A549 (cell line): ENCODE results near the gene PKD2L1. TPM values are rescaled to one million over a fixed set of nuclear protein-coding genes. Genes with fewer than 3 reads are reported as not detected.

ENCODE experiments used
- ATAC-seq, 2 experiments: fragments of 200-7000 bp in 1 of 2; fragments of >200 bp in 1 of 2; cut with Nextera tagmentation in 1 of 2; cut with Tn5 transposase in 1 of 2; 3 replicates each; pipeline versions ENCODE4 v1.8.0 to v1.9.1; 2018 to 2020; ENCODE audit warnings: mild to moderate bottlenecking in 1 of 2, moderate library complexity in 1 of 2
- CTCF ChIA-PET: fragments of 300-600 bp; sonication (Branson Sonifier 250); formaldehyde crosslinking; extraction: SDS; loops from one replicate; lab custom pipeline; 2021; ENCODE audit warnings: antibody characterized with exemption, inconsistent platforms; lab: Yijun Ruan, JAX
- POLR2A ChIA-PET: fragments of 350-600 bp; formaldehyde crosslinking; extraction: SDS; loops from one replicate; lab custom pipeline; 2021; ENCODE audit warnings: antibody characterized with exemption, inconsistent platforms; lab: Yijun Ruan, JAX
- DNase-seq, 2 experiments: peaks; one replicate each; pipeline versions ENCODE4 v3.0.0 to v3.0.0-alpha.2; 2011 to 2016; ENCODE audit warnings: low read depth in 1 of 2, low spot score in 1 of 2
- FAIRE-seq: peaks from 2 replicates; lab custom pipeline; 2011; peaks lifted over from hg19 to GRCh38; lab: Jason Lieb, UNC
- H3K27ac ChIP-seq, 2 experiments: fragments of >200 bp; sonication (Bioruptor Twin); formaldehyde crosslinking; 3 replicates each; pipeline ENCODE4 v1.5.1; 2016 to 2017
- H3K4me1 ChIP-seq: fragments of >200 bp; sonication (Bioruptor Twin); formaldehyde crosslinking; 3 replicates; pipeline ENCODE4 v1.6.1; 2016
- H3K4me2 ChIP-seq: fragments of >200 bp; sonication (Bioruptor Twin); formaldehyde crosslinking; 3 replicates; pipeline ENCODE4 v1.6.1; 2016
- H3K4me3 ChIP-seq: fragments of >200 bp; sonication (Bioruptor Twin); formaldehyde crosslinking; 3 replicates; pipeline ENCODE4 v1.5.1; 2016
- H3K9me3 ChIP-seq: fragments of >200 bp; sonication (Bioruptor Twin); formaldehyde crosslinking; 3 replicates; pipeline ENCODE4 v1.6.1; 2016
- CBX2 ChIP-seq: fragments of 200-600 bp; sonication (generic); IDR thresholded peaks from 2 replicates; pipeline ENCODE4 v1.6.1; 2016; ENCODE audit warnings: low read depth, mild to moderate bottlenecking, borderline replicate concordance
- CEBPB ChIP-seq, 2 experiments: fragments of >200 bp in 1 of 2; sonication (Bioruptor Twin) in 1 of 2; formaldehyde crosslinking in 1 of 2; IDR thresholded peaks; 2 replicates each; pipeline ENCODE4 v1.6.1; 2012 to 2016
- CHD2 ChIP-seq: fragments of 150-350 bp; IDR thresholded peaks from 2 replicates; pipeline ENCODE4 v1.6.1; 2014; ENCODE audit warnings: low read length; ENCODE audit not compliant: partially characterized antibody
- CHD4 ChIP-seq: fragments of 200-600 bp; sonication (generic); IDR thresholded peaks from 2 replicates; pipeline ENCODE4 v1.6.1; 2016; ENCODE audit warnings: antibody characterized with exemption, mild to moderate bottlenecking, borderline replicate concordance
- E2F6 ChIP-seq: IDR thresholded peaks from 2 replicates; pipeline ENCODE4 v1.6.1; 2012; ENCODE audit warnings: low read depth, borderline replicate concordance
- EHF ChIP-seq: fragments of 250-450 bp; sonication (Bioruptor Pico); IDR thresholded peaks from 2 replicates; pipeline ENCODE4 v1.5.0; 2020; ENCODE audit warnings: mild to moderate bottlenecking
- EHMT2 ChIP-seq: fragments of 200-600 bp; sonication (generic); IDR thresholded peaks from 2 replicates; pipeline ENCODE4 v1.6.1; 2016; ENCODE audit warnings: antibody characterized with exemption, low read depth, mild to moderate bottlenecking, moderate library complexity
- EP300 ChIP-seq, 2 experiments: fragments of >200 bp; sonication (Bioruptor Twin); formaldehyde crosslinking; IDR thresholded peaks; 2 replicates in 1 of 2; 3 replicates in 1 of 2; pipeline ENCODE4 v1.6.1; 2016 to 2017
- FOSL2 ChIP-seq, 2 experiments: fragments of 450-650 bp in 1 of 2; fragments of >200 bp in 1 of 2; sonication (Bioruptor Twin) in 1 of 2; formaldehyde crosslinking; IDR thresholded peaks; 2 replicates each; pipeline versions ENCODE4 v1.5.0 to v1.6.1; 2016 to 2020; ENCODE audit warnings: mild to moderate bottlenecking in 1 of 2, moderate library complexity in 1 of 2
- HDAC2 ChIP-seq: fragments of 200-600 bp; sonication (generic); IDR thresholded peaks from 2 replicates; pipeline ENCODE4 v1.6.1; 2016
- HES2 ChIP-seq: fragments of >200 bp; sonication (Bioruptor Twin); formaldehyde crosslinking; IDR thresholded peaks from 2 replicates; pipeline ENCODE4 v1.6.1; 2016
- HOXB5 ChIP-seq: fragments of 250-450 bp; sonication (Bioruptor Pico); IDR thresholded peaks from 2 replicates; pipeline ENCODE4 v1.5.0; 2020; ENCODE audit warnings: mild to moderate bottlenecking, moderate library complexity
- KDM1A ChIP-seq: fragments of 200-600 bp; sonication (generic); IDR thresholded peaks from 2 replicates; pipeline ENCODE4 v1.6.1; 2016; ENCODE audit warnings: low read depth, mild to moderate bottlenecking
- KDM5A ChIP-seq: fragments of 200-600 bp; sonication (generic); IDR thresholded peaks from 2 replicates; pipeline ENCODE4 v1.6.1; 2016; ENCODE audit warnings: antibody characterized with exemption, mild to moderate bottlenecking
- MAFK ChIP-seq: fragments of 450-650 bp; IDR thresholded peaks from 2 replicates; pipeline ENCODE4 v1.6.1; 2014; ENCODE audit not compliant: partially characterized antibody
- MAX ChIP-seq: IDR thresholded peaks from 2 replicates; pipeline ENCODE4 v1.6.1; 2012
- MAZ ChIP-seq: fragments of 150-350 bp; IDR thresholded peaks from 2 replicates; pipeline ENCODE4 v1.6.1; 2014; ENCODE audit warnings: antibody characterized with exemption, low read depth, low read length, borderline replicate concordance
- MYC ChIP-seq: IDR thresholded peaks from 2 replicates; pipeline ENCODE4 v1.6.1; 2012; ENCODE audit warnings: mild to moderate bottlenecking, inconsistent platforms, low read length, improper control_type of control experiment, borderline replicate concordance
- NFE2L2 ChIP-seq: fragments of 150-350 bp; conservative IDR thresholded peaks from 2 replicates; pipeline ENCODE4 v1.6.1; 2014; ENCODE audit warnings: low read length
- NPAS2 ChIP-seq: fragments of 250-450 bp; sonication (Bioruptor Pico); IDR thresholded peaks from 2 replicates; pipeline ENCODE4 v1.8.0; 2022; ENCODE audit warnings: mild to moderate bottlenecking, moderate library complexity, borderline replicate concordance
- NR3C1 ChIP-seq: fragments of >200 bp; sonication (Bioruptor Twin); formaldehyde crosslinking; IDR thresholded peaks from 3 replicates; pipeline ENCODE4 v1.6.1; 2017
- PHF8 ChIP-seq: fragments of 200-600 bp; sonication (generic); IDR thresholded peaks from 2 replicates; pipeline ENCODE4 v1.6.1; 2016; ENCODE audit warnings: low read depth, mild to moderate bottlenecking, antibody characterized with exemption, moderate library complexity, borderline replicate concordance
- POLR2A ChIP-seq: IDR thresholded peaks from 2 replicates; pipeline ENCODE4 v1.6.1; 2012; ENCODE audit warnings: mild to moderate bottlenecking, low read length
- POLR2AphosphoS2 ChIP-seq: conservative IDR thresholded peaks from 2 replicates; pipeline ENCODE4 v1.6.1; 2012; ENCODE audit warnings: low read length, improper control_type of control experiment, inconsistent platforms
- RAD21 ChIP-seq, 2 experiments: fragments of >200 bp in 1 of 2; sonication (Bioruptor Twin) in 1 of 2; formaldehyde crosslinking in 1 of 2; IDR thresholded peaks in 1 of 2; conservative IDR thresholded peaks in 1 of 2; 2 replicates in 1 of 2; 3 replicates in 1 of 2; pipeline ENCODE4 v1.6.1; 2012 to 2018; ENCODE audit warnings: inconsistent platforms in 1 of 2
- RFX5 ChIP-seq: fragments of 450-650 bp; IDR thresholded peaks from 2 replicates; pipeline ENCODE4 v1.7.1; 2014; ENCODE audit warnings: antibody characterized with exemption, mild to moderate bottlenecking, moderate library complexity
- RNF2 ChIP-seq: fragments of 200-600 bp; sonication (generic); IDR thresholded peaks from 2 replicates; pipeline ENCODE4 v1.6.1; 2016; ENCODE audit warnings: low read depth, mild to moderate bottlenecking, antibody characterized with exemption, moderate library complexity, borderline replicate concordance
- SREBF2 ChIP-seq: fragments of 450-650 bp; IDR thresholded peaks from 2 replicates; pipeline ENCODE4 v1.6.1; 2014; ENCODE audit warnings: mild to moderate bottlenecking, moderate library complexity
- TFCP2L1 ChIP-seq: fragments of 250-450 bp; sonication (Bioruptor Pico); IDR thresholded peaks from 2 replicates; pipeline ENCODE4 v1.5.0; 2021; ENCODE audit warnings: mild to moderate bottlenecking
- TP53 ChIP-seq: fragments of 250-450 bp; sonication (Bioruptor Pico); IDR thresholded peaks from 2 replicates; pipeline ENCODE4 v1.5.0; 2021; ENCODE audit warnings: mild to moderate bottlenecking, moderate library complexity
- ZFP36 ChIP-seq: fragments of 450-650 bp; IDR thresholded peaks from 2 replicates; pipeline ENCODE4 v1.6.1; 2014; ENCODE audit warnings: borderline replicate concordance; ENCODE audit not compliant: partially characterized antibody
- ZNF302 ChIP-seq: fragments of 250-450 bp; sonication (Bioruptor Pico); IDR thresholded peaks from 2 replicates; pipeline ENCODE4 v1.9.0; 2021; ENCODE audit warnings: inconsistent platforms, mild to moderate bottlenecking, moderate library complexity
- ZSCAN20 ChIP-seq: fragments of 250-450 bp; sonication (Bioruptor Pico); IDR thresholded peaks from 2 replicates; pipeline ENCODE4 v1.8.0; 2022; ENCODE audit warnings: mild to moderate bottlenecking, moderate library complexity
- WGBS: methylation state at CpG from one replicate; pipeline ENCODE4 v1.1.6; 2017; ENCODE audit errors: missing lambda C conversion rate; 5-methylcytosine and 5-hydroxymethylcytosine counted together
- polyA plus RNA-seq, 4 experiments: library from polyadenylated mRNA; depleted of rRNA in 3 of 4; stranded (reverse); fragments of >200 nt; fragmentation: RNase III in 1 of 4; extraction: RNeasy Plus Mini Kit Qiagen cat#74134 plus additional on column Dnase treatment in 1 of 4; gene quantifications; 2 replicates in 3 of 4; 3 replicates in 1 of 4; pipeline ENCODE4 v1.2.3, GENCODE V29; 2011 to 2017
- TF ChIP-seq, protein P1 (sequence below): IDR thresholded peaks from 2 replicates; pipeline ENCODE4 v1.6.1; 2012

PKD2L1 gene
- polyA plus RNA-seq, 2 of the 4 experiments (the other 2 are of a cell fraction) = 0.06 to 0.10 TPM

- TF ChIP-seq NR3C1 = no peak
- peak; percentile 20; the same call in 1 of the 2 replicates for TF ChIP-seq HDAC2
- TF ChIP-seq TP53 (CRISPR knock-in tag) = no peak
- TF ChIP-seq MAZ = no peak
- TF ChIP-seq FOSL2 (IDR thresholded peaks at IDR 0.05) = no peak
- TF ChIP-seq FOSL2 (CRISPR knock-in tag; IDR thresholded peaks at IDR 0.05) = no peak
- no peak for TF ChIP-seq CHD2
- TF ChIP-seq ZNF302 (CRISPR knock-in tag) = no peak
- 0 out of 5 replicates have a peak, but pooled peaks have one; percentile 1 to 8 for TF ChIP-seq RAD21 (conservative IDR thresholded peaks at IDR 0.05 in 1 of 2, IDR thresholded peaks at IDR 0.05 in 1 of 2)
- no peak for TF ChIP-seq ZFP36
- no peak for TF ChIP-seq SREBF2
- TF ChIP-seq NFE2L2 = no peak
- no peak for TF ChIP-seq KDM1A
- TF ChIP-seq RNF2 = no peak
- TF ChIP-seq POLR2A = peak; percentile 71
- TF ChIP-seq E2F6 = peak; percentile 82
- peak; percentile 82 for TF ChIP-seq MAX
- TF ChIP-seq, all 56 proteins: peak for 12
Observed at GRCh38 chr10:100346765-100347567, 16.9 kb upstream of the PKD2L1 start, which contains the start of gene SCD (continued).

DNA sequence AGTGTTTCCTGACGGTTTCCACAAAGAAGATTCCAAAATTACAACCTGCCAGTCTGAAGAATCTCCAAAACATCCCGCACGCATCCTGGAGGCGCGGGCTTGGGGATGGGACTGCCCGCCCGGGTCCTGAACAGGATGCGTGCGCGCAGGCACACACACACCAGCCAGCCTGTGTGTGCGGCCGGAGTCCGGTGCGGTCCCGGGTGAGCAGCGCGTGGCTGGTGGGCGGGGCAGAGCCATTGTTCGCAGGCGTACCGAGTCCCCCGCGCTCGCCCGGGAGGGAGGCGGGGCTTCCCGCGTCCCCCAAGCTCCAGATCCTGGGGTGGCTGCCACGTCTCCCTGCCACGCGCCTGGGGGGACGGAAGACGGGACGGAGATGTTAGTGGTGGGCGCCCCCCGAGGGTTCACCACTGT, 16.3 kb upstream of the PKD2L1 start:
- DNase-seq = peak; percentile 75 to 81

More for the DNA sequence above, 16.3 kb upstream of the PKD2L1 start:
- peak overlapping the region; percentile 99 for H3K4me3 ChIP-seq
- ATAC-seq = peak; percentile 75 to 81
- ChIA-PET CTCF (interaction anchor here (0.7 to 28.5 kb wide), 12 partner anchors 7 to 167 kb away, joined by 3 to 534 read pairs (median 6); partner anchors contain the start of gene SEC31B), POLR2A (interaction anchor here (0.7 to 7.6 kb wide), 15 partner anchors 13 to 571 kb away, joined by 3 to 143 read pairs (median 7); partner anchors contain the start of genes BLOC1S2 and HIF1AN)
- FAIRE-seq = no peak
- WGBS = 0% methylated on average over 1 of the region's 36 CpGs
- H3K4me2 ChIP-seq = peak overlapping the region; percentile 88
- H3K9me3 ChIP-seq = no peaks in the 10 kb centered on the region
- H3K4me1 ChIP-seq = peaks cover 60% of the 10 kb centered on the region
- H3K27ac ChIP-seq = peak overlapping the region; percentile 99
- TF ChIP-seq, protein P1, sequence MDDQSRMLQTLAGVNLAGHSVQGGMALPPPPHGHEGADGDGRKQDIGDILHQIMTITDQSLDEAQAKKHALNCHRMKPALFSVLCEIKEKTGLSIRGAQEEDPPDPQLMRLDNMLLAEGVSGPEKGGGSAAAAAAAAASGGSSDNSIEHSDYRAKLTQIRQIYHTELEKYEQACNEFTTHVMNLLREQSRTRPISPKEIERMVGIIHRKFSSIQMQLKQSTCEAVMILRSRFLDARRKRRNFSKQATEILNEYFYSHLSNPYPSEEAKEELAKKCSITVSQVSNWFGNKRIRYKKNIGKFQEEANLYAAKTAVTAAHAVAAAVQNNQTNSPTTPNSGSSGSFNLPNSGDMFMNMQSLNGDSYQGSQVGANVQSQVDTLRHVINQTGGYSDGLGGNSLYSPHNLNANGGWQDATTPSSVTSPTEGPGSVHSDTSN = no peak
- no peak for TF ChIP-seq HES2
- no peak for TF ChIP-seq NR3C1
- TF ChIP-seq CEBPB (IDR thresholded peaks at IDR 0.05) = no peak
- no peak for TF ChIP-seq KDM5A
- TF ChIP-seq CBX2 = no peak
- TF ChIP-seq EHMT2 = no peak
- TF ChIP-seq MYC = peak; percentile 55; the same call in 1 of the 2 replicates
- no peak for TF ChIP-seq CHD4
- TF ChIP-seq ZSCAN20 = no peak
- no peak for TF ChIP-seq CHD2
- TF ChIP-seq EHF = no peak
- TF ChIP-seq MAZ = no peak
- TF ChIP-seq MAX = peak; percentile 91
- no peak for TF ChIP-seq RNF2
- TF ChIP-seq PHF8 = no peak
- TF ChIP-seq EP300 (IDR thresholded peaks at IDR 0.05) = no peak; a peak in 1 of 5 replicates
- TF ChIP-seq MAFK = no peak
- TF ChIP-seq NPAS2 (CRISPR knock-in tag) = no peak
- peak; percentile 60 for TF ChIP-seq POLR2A
- no peak for TF ChIP-seq RAD21 (conservative IDR thresholded peaks at IDR 0.05 in 1 of 2, IDR thresholded peaks at IDR 0.05 in 1 of 2)
- no peak for TF ChIP-seq NFE2L2
- no peak for TF ChIP-seq KDM1A
- no peak for TF ChIP-seq TFCP2L1 (CRISPR knock-in tag)
- no peak for TF ChIP-seq HDAC2
- no peak for TF ChIP-seq POLR2AphosphoS2
- TF ChIP-seq HOXB5 = 0 out of 2 replicates have a peak, but pooled peaks have one; percentile 30
- TF ChIP-seq RFX5 = no peak
- TF ChIP-seq, all 56 proteins: peak for 4
